Kidney glomerular epithelial cell (primary cell): ENCODE results near the gene DMRT2.
A peak's percentile ranks its signal among the peaks of the same experiment; 100 is the strongest.

Source experiments
- DNase-seq: peaks from one replicate; lab custom pipeline; 2025; lab: John Stamatoyannopoulos, UW

The DMRT2 gene

GRCh38 chr9:1050125-1050895, at the start of gene DMRT2:
Gene DMRT2, plus strand, starts transcription at chr9:1050357. Its CDS starts 1,257 bp downstream, at chr9:1051614.
- peak; percentile 80 for DNase-seq

- DNase-seq: no peak
These were observed 48.3 kb upstream of the DMRT2 start for GRCh38 chr9:1001838-1002237.

GRCh38 chr9:1002678-1003077, 47.5 kb upstream of the DMRT2 start:
- no peak for DNase-seq

DNA sequence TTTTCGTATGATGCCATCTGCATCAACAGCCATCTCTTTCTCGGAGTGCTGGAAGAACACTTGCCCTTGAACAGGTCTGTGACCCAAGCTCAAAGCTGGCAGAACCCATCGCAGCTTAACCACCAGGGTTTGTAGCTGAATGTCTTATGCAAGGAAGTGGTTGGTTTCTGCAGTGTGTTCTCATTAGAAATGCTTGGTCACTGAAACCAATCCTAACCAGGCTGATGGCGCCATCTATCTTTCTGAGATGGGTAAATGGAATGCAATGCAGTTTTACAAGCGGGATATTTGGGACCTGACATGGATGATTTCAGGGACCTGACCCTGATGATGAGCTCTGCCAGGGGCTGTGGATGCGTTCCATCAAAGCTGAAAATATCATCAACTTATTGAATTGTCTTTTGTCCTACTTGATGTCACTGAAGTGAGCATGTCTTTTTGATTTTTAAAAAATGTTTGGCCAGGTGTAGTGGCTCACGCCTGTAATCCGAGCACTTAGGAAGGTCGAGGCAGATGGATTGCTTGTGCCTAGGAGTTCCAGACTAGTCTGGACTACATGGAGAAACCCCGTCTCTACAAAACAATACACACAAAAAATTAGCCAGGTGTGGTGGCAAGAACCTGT, 45.0 kb upstream of the DMRT2 start:
- DNase-seq: peak; percentile 46

- no peak for DNase-seq
These were observed 42.8 kb upstream of the DMRT2 start for GRCh38 chr9:1007312-1007711.

- DNase-seq: no peak
These were observed 41.9 kb upstream of the DMRT2 start for GRCh38 chr9:1008216-1008615.

GRCh38 chr9:1009101-1009707, 41.0 kb upstream of the DMRT2 start:
- peak; percentile 53 for DNase-seq

- DNase-seq: no peak
These were observed 37.1 kb upstream of the DMRT2 start for GRCh38 chr9:1013021-1013420.

DNA sequence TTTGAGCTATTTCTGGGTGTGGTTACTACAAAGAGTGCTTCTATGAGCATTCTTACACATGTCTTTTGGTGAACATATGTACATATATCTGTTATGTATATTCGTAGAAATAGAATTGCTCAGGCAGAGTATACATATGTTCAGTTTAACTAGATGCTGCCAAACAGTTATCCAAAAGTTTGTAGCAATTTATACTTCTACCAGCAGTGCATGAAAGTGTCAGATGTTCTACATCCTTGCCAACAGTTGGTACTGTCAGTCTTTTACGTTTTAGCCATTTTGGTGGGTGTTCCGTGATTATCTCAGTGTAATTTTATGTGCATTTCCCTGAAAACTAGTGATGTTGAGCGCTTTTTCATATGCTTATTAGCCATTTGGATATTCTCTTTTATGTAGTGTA, 35.9 kb upstream of the DMRT2 start:
- no peak for DNase-seq

DNA sequence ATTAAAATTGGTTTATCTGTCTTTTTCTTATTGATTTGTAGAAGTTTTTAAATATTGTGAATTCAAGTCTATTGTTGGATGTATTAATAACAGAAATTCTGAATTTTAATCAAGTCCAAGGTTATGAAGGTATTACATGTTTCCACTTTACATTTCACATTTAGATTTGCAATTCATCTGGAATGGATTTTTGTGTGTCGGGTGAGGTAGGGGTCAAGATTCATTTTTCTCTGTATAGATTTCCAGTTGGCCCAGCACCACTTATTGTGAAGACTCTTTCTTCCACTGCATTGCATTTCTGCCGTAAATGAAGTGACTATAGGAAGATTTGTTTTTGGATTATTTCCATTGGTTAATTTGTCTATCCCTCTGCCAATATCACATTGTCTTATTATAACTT, 35.5 kb upstream of the DMRT2 start:
- DNase-seq: no peak

DNA sequence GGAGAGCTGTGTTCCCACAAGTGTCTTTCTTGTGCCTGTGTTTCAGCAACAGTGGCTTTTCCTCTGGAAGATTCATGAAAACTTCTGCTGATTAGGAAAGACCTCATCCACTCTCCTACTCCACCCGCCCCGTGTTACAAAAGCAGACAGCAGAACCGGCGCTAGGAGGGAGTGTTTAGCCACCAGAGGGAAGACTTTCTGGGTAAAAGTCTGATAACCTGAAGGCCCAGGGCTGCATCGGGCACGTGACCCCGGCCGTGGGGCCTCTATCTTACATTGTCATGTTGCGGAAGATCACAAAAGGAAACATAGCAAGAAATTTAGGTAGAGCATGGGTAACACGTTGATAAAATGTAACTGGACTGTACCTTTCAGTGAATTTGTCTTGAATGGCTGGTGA, 32.0 kb upstream of the DMRT2 start:
- no peak for DNase-seq

- DNase-seq: no peak
These were observed 26.0 kb upstream of the DMRT2 start for GRCh38 chr9:1024112-1024511.

- no peak for DNase-seq
These were observed 25.0 kb upstream of the DMRT2 start for GRCh38 chr9:1025131-1025530.

DNA sequence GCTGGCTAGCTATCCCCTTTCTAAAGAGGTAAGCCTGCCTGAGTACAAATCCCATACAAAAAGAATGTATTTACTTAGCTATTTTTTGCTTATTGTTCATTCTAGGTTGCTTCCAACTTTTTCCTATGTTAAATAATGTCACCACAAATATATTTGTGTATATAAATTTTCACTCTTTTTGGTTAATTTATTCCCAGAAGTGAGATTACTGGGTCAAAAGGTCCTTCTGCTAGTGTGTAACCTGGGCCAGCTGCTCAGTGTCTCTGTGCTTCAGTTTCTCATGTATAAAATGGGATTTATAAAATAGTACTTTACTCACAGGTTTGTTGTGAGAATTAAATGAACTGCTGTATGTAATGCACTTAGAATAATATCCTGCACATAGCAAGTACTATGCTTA, 23.9 kb upstream of the DMRT2 start:
- DNase-seq: no peak

GRCh38 chr9:1028501-1029190, 21.5 kb upstream of the DMRT2 start:
- no peak for DNase-seq

DNA sequence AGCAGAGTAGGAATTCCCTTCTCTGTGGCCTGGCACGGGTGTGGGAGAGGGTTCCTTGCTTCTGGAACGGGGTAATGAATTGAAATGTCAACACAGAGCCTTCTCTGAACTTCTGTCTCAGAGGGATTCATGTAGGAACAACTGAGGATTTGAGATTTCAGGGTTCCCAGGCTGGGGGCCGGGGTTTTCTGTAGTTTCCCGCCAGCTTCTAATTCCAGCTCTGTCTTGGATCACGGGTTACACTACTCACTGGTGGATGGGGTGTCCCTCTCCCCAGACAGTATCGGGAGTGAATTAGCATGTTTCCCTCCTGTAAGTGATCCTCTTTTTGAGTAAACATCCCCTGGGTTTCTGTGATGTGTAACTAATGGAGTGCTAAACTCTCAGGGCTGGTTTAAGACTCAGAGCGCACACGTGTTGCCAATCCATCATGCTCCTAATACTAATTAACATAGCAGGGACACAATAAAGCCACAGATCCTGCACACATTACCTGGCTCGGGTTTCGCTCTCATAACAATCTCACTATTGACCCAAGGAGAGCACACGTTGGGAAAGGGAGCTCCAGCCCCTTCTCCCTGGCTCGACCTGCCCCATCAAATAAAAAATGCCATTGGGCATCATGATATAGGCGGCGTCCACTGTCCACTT, 18.1 kb upstream of the DMRT2 start:
- no peak for DNase-seq

GRCh38 chr9:1034271-1034670, 15.9 kb upstream of the DMRT2 start:
- DNase-seq: no peak

GRCh38 chr9:1039589-1039988, 10.6 kb upstream of the DMRT2 start:
- DNase-seq: no peak

DNA sequence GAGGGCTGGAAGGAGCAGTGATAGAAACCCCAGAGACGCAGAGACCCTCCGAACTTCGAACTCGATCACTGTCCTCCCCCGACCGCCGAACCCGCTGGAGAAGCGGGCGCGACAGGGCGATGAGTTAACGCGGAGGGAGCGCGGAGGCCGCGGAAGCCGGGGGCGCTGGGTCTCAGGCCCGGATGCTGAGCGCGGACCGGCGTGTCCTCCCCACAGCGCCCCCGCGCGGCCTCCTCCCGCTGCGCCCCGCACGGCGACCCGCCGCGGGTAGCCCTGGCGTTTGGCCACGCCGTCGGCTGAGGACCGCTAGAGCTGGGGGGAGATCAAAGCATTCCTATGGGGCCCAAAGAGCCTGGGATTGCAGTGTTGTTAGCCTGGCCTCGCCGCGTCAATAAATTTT, 7.7 kb upstream of the DMRT2 start:
- no peak for DNase-seq

- no peak for DNase-seq
These were observed 5.5 kb upstream of the DMRT2 start for GRCh38 chr9:1044643-1045042.

DNA sequence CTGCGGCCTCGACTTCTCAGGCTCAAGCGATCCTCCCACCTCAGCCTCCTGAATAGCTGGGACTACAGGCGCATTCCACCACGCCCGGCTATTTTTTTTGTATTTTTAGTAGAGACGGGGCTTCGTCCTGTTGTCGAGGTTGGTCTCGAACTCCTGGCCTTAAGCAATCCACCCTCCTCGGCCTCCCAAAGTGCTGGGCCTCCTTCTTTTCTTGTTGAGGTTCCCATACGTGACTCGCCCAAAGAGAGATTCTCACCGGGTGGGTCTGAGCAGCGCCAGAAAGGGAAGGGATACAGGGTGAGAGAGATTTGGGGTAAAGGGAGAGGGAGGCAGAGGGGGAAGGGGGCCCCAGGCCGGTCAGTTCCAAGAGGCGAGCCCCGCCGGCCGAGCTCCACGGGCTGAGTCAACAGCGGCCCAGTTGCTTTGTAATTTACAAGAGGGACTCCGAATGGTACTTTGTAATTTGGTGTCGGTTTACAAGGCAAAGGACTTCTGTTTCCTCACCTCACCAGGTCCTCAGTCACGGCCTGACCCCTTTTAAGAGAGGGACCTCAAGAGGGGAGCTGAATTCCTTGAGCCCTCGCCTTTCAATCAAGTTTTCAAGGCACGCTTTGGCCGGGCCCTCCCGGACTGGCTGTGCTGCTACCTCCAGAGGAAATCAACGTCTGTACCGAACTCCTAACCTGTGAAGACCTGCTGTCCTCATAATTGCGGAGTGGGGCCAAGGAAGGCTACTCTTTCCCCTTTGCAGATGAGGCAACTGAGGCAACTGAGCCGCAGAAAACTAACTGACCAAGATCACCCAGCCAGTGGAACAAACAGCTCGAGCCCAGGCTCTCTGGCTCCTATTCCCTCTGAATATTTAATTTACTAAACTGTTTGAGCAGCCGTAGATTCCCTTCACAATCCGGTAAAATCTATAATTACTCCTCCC, 3.3 kb upstream of the DMRT2 start:
- DNase-seq: no peak
